AG09319 (cell line): ENCODE results near the gene METAP1.
A peak's percentile ranks its signal among the peaks of the same experiment; 100 is the strongest.

Source experiments
- DNase-seq: peaks from one replicate; pipeline ENCODE4 v3.0.0-alpha.2; 2010; ENCODE audit warnings: low read depth; ENCODE audit errors: extremely low read depth
- CTCF ChIP-seq: IDR thresholded peaks from 2 replicates; pipeline ENCODE4 v1.5.1; 2011; ENCODE audit warnings: low read depth, mild to moderate bottlenecking, inconsistent platforms, low read length, moderate library complexity

The METAP1 gene

GRCh38 chr4:98995183-98996055 lies at the start of gene METAP1:
Gene METAP1, plus strand, starts transcription at chr4:98995721. Its CDS starts 33 bp downstream, at chr4:98995754.
- DNase-seq, result peak; percentile 85
- TF ChIP-seq CTCF, result peak; percentile 69

DNA sequence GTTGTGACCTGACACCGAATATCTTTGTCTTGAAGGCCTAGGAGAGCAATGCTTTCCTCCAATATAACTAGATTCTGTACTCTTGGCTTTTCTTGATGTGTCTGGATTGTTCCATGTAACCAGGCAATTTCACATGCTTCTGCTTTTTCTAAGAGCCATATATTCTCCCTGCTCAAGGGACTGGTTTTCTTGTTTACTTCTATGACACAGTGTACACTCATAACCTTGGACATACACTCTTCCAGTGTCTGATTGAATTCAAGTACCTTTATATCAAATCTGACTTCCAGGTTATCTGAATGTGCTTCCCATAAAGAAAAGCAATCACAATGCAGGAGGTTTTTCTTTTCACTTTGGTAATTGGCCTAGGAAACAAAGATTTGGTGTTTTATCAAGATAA lies 49.2 kb upstream of the METAP1 start:
- no peak for DNase-seq
- TF ChIP-seq CTCF, result no peak

- no peak for TF ChIP-seq CTCF
- no peak for DNase-seq
These were observed 44.6 kb upstream of the METAP1 start for GRCh38 chr4:98950925-98951324.

DNA sequence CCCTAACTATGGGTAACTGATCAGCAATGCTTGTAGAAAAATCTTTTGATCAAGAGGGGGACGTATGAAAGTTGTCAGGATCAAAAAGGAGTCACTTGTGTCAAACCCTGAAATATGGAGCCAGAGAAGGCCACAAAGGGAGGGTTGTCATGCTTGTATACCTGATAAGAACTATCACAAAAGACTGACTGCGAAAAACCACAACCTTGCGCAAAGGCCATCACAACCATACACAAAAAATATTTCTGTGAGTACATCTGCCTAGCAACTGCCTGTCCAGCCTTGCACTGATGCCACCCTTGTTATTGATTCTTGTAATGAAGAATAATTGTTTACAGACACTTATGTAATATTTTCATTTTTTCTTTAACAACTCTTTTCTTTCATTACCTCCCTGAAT lies 43.8 kb upstream of the METAP1 start:
- TF ChIP-seq CTCF, result no peak
- DNase-seq, result no peak

DNA sequence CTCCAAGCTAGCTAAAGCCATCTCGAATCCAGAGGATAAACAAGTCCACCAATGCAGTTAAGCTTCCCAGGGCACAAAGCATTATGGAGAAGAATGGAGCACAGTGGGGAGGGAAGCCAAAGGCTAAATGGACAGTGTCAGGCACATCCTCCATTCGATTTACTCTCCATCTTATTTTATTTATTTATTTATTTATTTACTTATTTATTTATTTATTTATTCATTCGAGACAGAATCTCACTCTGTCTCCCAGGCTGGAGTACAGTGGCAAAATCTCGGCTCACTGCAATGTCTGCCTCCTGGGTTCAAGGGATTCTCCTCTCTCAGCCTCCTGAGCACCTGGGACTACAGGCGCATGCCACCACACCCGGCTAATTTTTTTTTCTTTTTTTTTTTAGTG lies 40.3 kb upstream of the METAP1 start:
- DNase-seq, result no peak
- TF ChIP-seq CTCF, result no peak

GRCh38 chr4:98958065-98958464 lies 37.5 kb upstream of the METAP1 start:
- TF ChIP-seq CTCF, result no peak
- DNase-seq, result no peak

GRCh38 chr4:98959411-98959810 lies 36.1 kb upstream of the METAP1 start:
- no peak for TF ChIP-seq CTCF
- no peak for DNase-seq
